Skin epidermis (tissue), 12 donors: ENCODE data around the gene SBNO1.
"Not testable (repeated sequence)": the region's sequence is repeated elsewhere in the genome, so short reads cannot be mapped to it uniquely, and the experiment has no call there.

Experiments used
- H3K27ac ChIP-seq, 21 experiments: fragments of 200-600 bp; sonication (generic) in 11 of 21; one replicate each; pipeline ENCODE4 v1.5.0; 2020; ENCODE audit warnings: mild to moderate bottlenecking in 3 of 21, inconsistent platforms in 2 of 21, moderate library complexity in 2 of 21
- H3K4me3 ChIP-seq, 7 experiments: fragments of 200-600 bp; sonication (generic) in 2 of 7; one replicate each; pipeline ENCODE4 v1.5.0; 2020; ENCODE audit warnings: inconsistent platforms in 2 of 7, mild to moderate bottlenecking in 2 of 7, moderate library complexity in 1 of 7

Gene SBNO1

GRCh38 chr12:123358035-123358434 lies 6.6 kb downstream of the SBNO1 start:
- no peak overlapping the region for H3K4me3 ChIP-seq
- no peak overlapping the region for H3K27ac ChIP-seq

- no peak overlapping the region for H3K4me3 ChIP-seq
Observed at GRCh38 chr12:123356159-123356670, 8.4 kb downstream of the SBNO1 start.

GRCh38 chr12:123354600-123354999 lies 10.0 kb downstream of the SBNO1 start:
- H3K27ac ChIP-seq = no peak overlapping the region
- H3K4me3 ChIP-seq = no peak overlapping the region

More at GRCh38 chr12:123356159-123356670, 8.4 kb downstream of the SBNO1 start:
- no peak overlapping the region for H3K27ac ChIP-seq

- H3K4me3 ChIP-seq = no peak overlapping the region
- H3K27ac ChIP-seq = no peak overlapping the region
Observed at GRCh38 chr12:123351349-123351748, 13.3 kb downstream of the SBNO1 start.

- no peak overlapping the region for H3K27ac ChIP-seq
Observed at GRCh38 chr12:123346946-123347345, 17.7 kb downstream of the SBNO1 start.

GRCh38 chr12:123344086-123344485 lies 20.6 kb downstream of the SBNO1 start:
- Histone ChIP-seq H3K4me3 (no peak overlapping the region), H3K27ac (no peak overlapping the region)

More at GRCh38 chr12:123346946-123347345, 17.7 kb downstream of the SBNO1 start:
- no peak overlapping the region for H3K4me3 ChIP-seq

GRCh38 chr12:123337070-123337469 lies 27.6 kb downstream of the SBNO1 start:
- H3K4me3 ChIP-seq = no peak overlapping the region
- no peak overlapping the region for H3K27ac ChIP-seq

GRCh38 chr12:123336530-123336929 lies 28.1 kb downstream of the SBNO1 start:
- H3K4me3 ChIP-seq = no peak overlapping the region
- no peak overlapping the region for H3K27ac ChIP-seq

- no peak overlapping the region for H3K4me3 ChIP-seq
- no peak overlapping the region for H3K27ac ChIP-seq
Observed at GRCh38 chr12:123335490-123335889, 29.2 kb downstream of the SBNO1 start.

- Histone ChIP-seq H3K27ac (no peak overlapping the region), H3K4me3 (no peak overlapping the region)
Observed at GRCh38 chr12:123329799-123330198, 34.8 kb downstream of the SBNO1 start.

GRCh38 chr12:123319826-123320225 lies 44.8 kb downstream of the SBNO1 start:
- Histone ChIP-seq H3K27ac (no peak overlapping the region), H3K4me3 (no peak overlapping the region)

GRCh38 chr12:123319273-123319672 lies 45.4 kb downstream of the SBNO1 start:
- H3K4me3 ChIP-seq = no peak overlapping the region

GRCh38 chr12:123313046-123313445 lies 51.6 kb downstream of the SBNO1 start:
- not testable (repeated sequence) for H3K4me3 ChIP-seq

More at GRCh38 chr12:123319273-123319672, 45.4 kb downstream of the SBNO1 start:
- no peak overlapping the region for H3K27ac ChIP-seq

GRCh38 chr12:123306200-123306599 lies 58.4 kb downstream of the SBNO1 start:
- Histone ChIP-seq H3K4me3 (no peak overlapping the region), H3K27ac (no peak overlapping the region)

More at GRCh38 chr12:123313046-123313445, 51.6 kb downstream of the SBNO1 start:
- H3K27ac ChIP-seq = not testable (repeated sequence)

GRCh38 chr12:123305136-123305535 lies 59.5 kb downstream of the SBNO1 start:
- Histone ChIP-seq H3K4me3 (no peak overlapping the region), H3K27ac (no peak overlapping the region)

- no peak overlapping the region for H3K27ac ChIP-seq
Observed at GRCh38 chr12:123293178-123293760, 71.4 kb downstream of the SBNO1 start.

GRCh38 chr12:123289911-123290310 lies 74.7 kb downstream of the SBNO1 start:
- H3K27ac ChIP-seq = no peak overlapping the region

More at GRCh38 chr12:123293178-123293760, 71.4 kb downstream of the SBNO1 start:
- no peak overlapping the region for H3K4me3 ChIP-seq

GRCh38 chr12:123288751-123289346 lies 75.8 kb downstream of the SBNO1 start:
- H3K4me3 ChIP-seq = no peak overlapping the region
- no peak overlapping the region for H3K27ac ChIP-seq

More at GRCh38 chr12:123289911-123290310, 74.7 kb downstream of the SBNO1 start:
- H3K4me3 ChIP-seq = no peak overlapping the region

GRCh38 chr12:123286652-123287373 lies 77.8 kb downstream of the SBNO1 start:
- Histone ChIP-seq H3K27ac (no peak overlapping the region), H3K4me3 (no peak overlapping the region)

- Histone ChIP-seq H3K27ac (no peak overlapping the region), H3K4me3 (no peak overlapping the region)
Observed at GRCh38 chr12:123284669-123285068, 80.0 kb downstream of the SBNO1 start.

GRCh38 chr12:123283461-123283860 lies 81.2 kb downstream of the SBNO1 start:
- H3K4me3 ChIP-seq = no peak overlapping the region
- H3K27ac ChIP-seq = no peak overlapping the region
